GM12874 (cell line): Measurements from ENCODE around the gene RFX1.

Experiments used
- CTCF ChIP-seq: IDR thresholded peaks from 2 replicates; pipeline ENCODE4 v1.5.1; 2011; ENCODE audit warnings: low read depth, mild to moderate bottlenecking, control low read depth, low read length, moderate library complexity; ENCODE audit not compliant: insufficient read depth

The RFX1 gene

GRCh38 chr19:13946414-13946813 lies 59.7 kb downstream of the RFX1 start:
- no peak for TF ChIP-seq CTCF

- no peak for TF ChIP-seq CTCF
These were observed 64.0 kb downstream of the RFX1 start for GRCh38 chr19:13942023-13942684.

- no peak for TF ChIP-seq CTCF
These were observed 67.6 kb downstream of the RFX1 start, which contains the start of gene PODNL1 for GRCh38 chr19:13938301-13939064. TSS of gene PODNL1 (minus strand) at chr19:13938417. CDS start at chr19:13938181, 236 bp downstream.

- no peak for TF ChIP-seq CTCF
These were observed 68.4 kb downstream of the RFX1 start for GRCh38 chr19:13937479-13938300.

- TF ChIP-seq CTCF = no peak
These were observed 70.2 kb downstream of the RFX1 start for GRCh38 chr19:13935765-13936510.

- no peak for TF ChIP-seq CTCF
These were observed 71.4 kb downstream of the RFX1 start for GRCh38 chr19:13934785-13935109.

GRCh38 chr19:13932911-13933393 lies 73.2 kb downstream of the RFX1 start:
- no peak for TF ChIP-seq CTCF
